B cell (primary cell): ENCODE data around the gene VIPR2.

Source experiments
- EZH2 ChIP-seq: IDR thresholded peaks from 2 replicates; pipeline ENCODE4 v1.6.1; 2012; ENCODE audit warnings: borderline replicate concordance, low read depth, mild to moderate bottlenecking, moderate library complexity, low read length; ENCODE audit not compliant: insufficient read depth, poor library complexity, severe bottlenecking
- TF ChIP-seq, protein P1 (sequence below): fragments of 200-600 bp; IDR thresholded peaks from one replicate; pipeline ENCODE4 v1.8.0; 2022; ENCODE audit warnings: antibody characterized with exemption, mild to moderate bottlenecking

- TF ChIP-seq, protein P1, sequence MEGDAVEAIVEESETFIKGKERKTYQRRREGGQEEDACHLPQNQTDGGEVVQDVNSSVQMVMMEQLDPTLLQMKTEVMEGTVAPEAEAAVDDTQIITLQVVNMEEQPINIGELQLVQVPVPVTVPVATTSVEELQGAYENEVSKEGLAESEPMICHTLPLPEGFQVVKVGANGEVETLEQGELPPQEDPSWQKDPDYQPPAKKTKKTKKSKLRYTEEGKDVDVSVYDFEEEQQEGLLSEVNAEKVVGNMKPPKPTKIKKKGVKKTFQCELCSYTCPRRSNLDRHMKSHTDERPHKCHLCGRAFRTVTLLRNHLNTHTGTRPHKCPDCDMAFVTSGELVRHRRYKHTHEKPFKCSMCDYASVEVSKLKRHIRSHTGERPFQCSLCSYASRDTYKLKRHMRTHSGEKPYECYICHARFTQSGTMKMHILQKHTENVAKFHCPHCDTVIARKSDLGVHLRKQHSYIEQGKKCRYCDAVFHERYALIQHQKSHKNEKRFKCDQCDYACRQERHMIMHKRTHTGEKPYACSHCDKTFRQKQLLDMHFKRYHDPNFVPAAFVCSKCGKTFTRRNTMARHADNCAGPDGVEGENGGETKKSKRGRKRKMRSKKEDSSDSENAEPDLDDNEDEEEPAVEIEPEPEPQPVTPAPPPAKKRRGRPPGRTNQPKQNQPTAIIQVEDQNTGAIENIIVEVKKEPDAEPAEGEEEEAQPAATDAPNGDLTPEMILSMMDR: no peak
- no peak for TF ChIP-seq EZH2
Measured at GRCh38 chr7:159145490-159145855, 806 bp upstream of the VIPR2 start.
